ENCODE data around the gene RPL36.

- TF ChIP-seq CTCF (IDR thresholded peaks at IDR 0.05; ENCODE audit: insufficient read depth, low read length, poor library complexity, severe bottlenecking): no peak
- no peak for TF ChIP-seq EZH2phosphoT487 (conservative IDR thresholded peaks at IDR 0.05; ENCODE audit: low read length)
Observed at GRCh38 chr19:5703819-5704818, 14.0 kb downstream of the RPL36 start.
